ENCODE data around the gene SLC9A8. TPM values are rescaled to one million over a fixed set of nuclear protein-coding genes. Genes with fewer than 3 reads are reported as not detected.
A peak's percentile ranks its signal among the peaks of the same experiment; 100 is the strongest.

SLC9A8 gene
- polyA plus RNA-seq, 1 experiment = 2.3 TPM

- TF ChIP-seq CTCF (IDR thresholded peaks at IDR 0.05; ENCODE audit: low read depth, low read length) = no peak
- Histone ChIP-seq H3K4me3 (ENCODE audit: low read depth, low read length) (no peak overlapping the region), H3K27me3 (ENCODE audit: control insufficient read depth, insufficient read depth, low read length) (no peaks in the 10 kb centered on the region), H3K9me3 (ENCODE audit: control insufficient read depth, insufficient read depth, low read length) (no peaks in the 10 kb centered on the region), H3K27ac (ENCODE audit: low read depth, low read length) (no peak overlapping the region)
- ChIA-PET CTCF (interaction anchor here (0.5 to 1.0 kb wide), 2 partner anchors 146 to 1021 kb away, joined by 3 read pairs; no protein-coding TSS in a partner anchor), POLR2A (no interaction called here)
- no peak for DNase-seq (ENCODE audit: low read depth, low spot score)
Observed at GRCh38 chr20:49925901-49926454, 113.3 kb downstream of the SLC9A8 start.

GRCh38 chr20:49928411-49929141 is 115.9 kb downstream of the SLC9A8 start:
- Histone ChIP-seq H3K4me3 (ENCODE audit: low read depth, low read length) (peak overlapping the region; percentile 18; the same call in 1 of the 2 replicates), H3K27me3 (ENCODE audit: control insufficient read depth, insufficient read depth, low read length) (no peaks in the 10 kb centered on the region), H3K27ac (ENCODE audit: low read depth, low read length) (peak overlapping the region; percentile 24), H3K9me3 (ENCODE audit: control insufficient read depth, insufficient read depth, low read length) (no peaks in the 10 kb centered on the region)
- peak; percentile 73 for DNase-seq (ENCODE audit: low read depth, low spot score)
- TF ChIP-seq CTCF (IDR thresholded peaks at IDR 0.05; ENCODE audit: low read depth, low read length) = peak; percentile 91
- ChIA-PET POLR2A (no interaction called here), CTCF (interaction anchor here (0.8 to 1.6 kb wide), 2 partner anchors 9 to 82 kb away, joined by 3 to 6 read pairs; no protein-coding TSS in a partner anchor)

GRCh38 chr20:49929142-49929494 is 116.5 kb downstream of the SLC9A8 start:
- Histone ChIP-seq H3K4me3 (ENCODE audit: low read depth, low read length) (no peak overlapping the region), H3K9me3 (ENCODE audit: control insufficient read depth, insufficient read depth, low read length) (no peaks in the 10 kb centered on the region), H3K27ac (ENCODE audit: low read depth, low read length) (no peak overlapping the region), H3K27me3 (ENCODE audit: control insufficient read depth, insufficient read depth, low read length) (no peaks in the 10 kb centered on the region)
- ChIA-PET CTCF (interaction anchor here (1.2 to 1.6 kb wide), 2 partner anchors 83 to 142 kb away, joined by 3 to 6 read pairs; no protein-coding TSS in a partner anchor), POLR2A (no interaction called here)
- TF ChIP-seq CTCF (IDR thresholded peaks at IDR 0.05; ENCODE audit: low read depth, low read length) = no peak
- no peak for DNase-seq (ENCODE audit: low read depth, low spot score)

- CTCF ChIA-PET = interaction anchor here (1.7 kb wide), 1 partner anchor 136 kb away, joined by 5 read pairs; no protein-coding TSS in a partner anchor
- no peak for DNase-seq (ENCODE audit: low read depth, low spot score)
Observed at GRCh38 chr20:49935746-49936152, 123.1 kb downstream of the SLC9A8 start.

More at GRCh38 chr20:49935746-49936152, 123.1 kb downstream of the SLC9A8 start:
- Histone ChIP-seq H3K9me3 (ENCODE audit: control insufficient read depth, insufficient read depth, low read length) (no peaks in the 10 kb centered on the region; the same call in 1 of the 2 replicates), H3K27ac (ENCODE audit: low read depth, low read length) (no peak overlapping the region), H3K27me3 (ENCODE audit: control insufficient read depth, insufficient read depth, low read length) (no peaks in the 10 kb centered on the region), H3K4me3 (ENCODE audit: low read depth, low read length) (peak overlapping the region; percentile 29)
- TF ChIP-seq CTCF (IDR thresholded peaks at IDR 0.05; ENCODE audit: low read depth, low read length) = no peak
- POLR2A ChIA-PET = interaction anchor here (1.2 to 3.8 kb wide), 2 partner anchors 13 to 20 kb away, joined by 9 to 21 read pairs; partner anchors contain the start of gene SPATA2

Measured in AG04450 (cell line).